Measurements from ENCODE around the gene LUZP2.

LUZP2 gene

GRCh38 chr11:24653901-24654300, 157.0 kb downstream of the LUZP2 start:
- TF ChIP-seq JUND (IDR thresholded peaks at IDR 0.05; ENCODE audit: low read depth): no peak
- DNase-seq (ENCODE audit: low read depth in 1 of 2, low spot score in 1 of 2): no peak
- in situ Hi-C loops (cut with HindIII; ENCODE audit: low pct_unique_long_range_greater_than_20kb, low sequenced_read_pairs): no loop called here

DNA sequence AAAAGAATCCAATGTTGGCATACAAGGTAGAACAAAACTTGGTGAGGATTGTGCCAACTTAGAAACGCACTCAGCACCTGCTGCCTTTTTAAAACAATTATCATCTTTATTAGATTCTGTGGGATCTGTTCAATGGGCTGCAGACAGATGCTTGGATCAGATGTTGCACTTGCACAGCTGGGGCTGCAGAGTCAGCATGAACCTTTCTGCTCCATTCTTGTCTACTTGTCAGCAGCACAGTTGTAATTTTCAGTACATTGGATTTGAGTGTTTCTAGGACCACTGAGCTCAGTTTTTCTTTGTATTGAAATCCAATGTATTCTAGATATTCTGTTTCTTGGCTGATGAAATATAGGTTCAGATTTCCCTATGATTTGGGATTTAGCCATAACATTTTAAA, 164.5 kb downstream of the LUZP2 start:
- DNase-seq (ENCODE audit: low read depth in 1 of 2, low spot score in 1 of 2): no peak
- in situ Hi-C loops (cut with HindIII; ENCODE audit: low pct_unique_long_range_greater_than_20kb, low sequenced_read_pairs): no loop called here

GRCh38 chr11:24664399-24664798, 167.5 kb downstream of the LUZP2 start:
- in situ Hi-C loops (cut with HindIII; ENCODE audit: low pct_unique_long_range_greater_than_20kb, low sequenced_read_pairs): no loop called here
- no peak for TF ChIP-seq JUND (IDR thresholded peaks at IDR 0.05; ENCODE audit: low read depth)
- no peak for DNase-seq (ENCODE audit: low read depth in 1 of 2, low spot score in 1 of 2)

More for the DNA sequence above, 164.5 kb downstream of the LUZP2 start:
- TF ChIP-seq JUND (IDR thresholded peaks at IDR 0.05; ENCODE audit: low read depth): no peak

GRCh38 chr11:24667353-24667968, 170.6 kb downstream of the LUZP2 start:
- TF ChIP-seq JUND (IDR thresholded peaks at IDR 0.05; ENCODE audit: low read depth): no peak
- in situ Hi-C loops (cut with HindIII; ENCODE audit: low pct_unique_long_range_greater_than_20kb, low sequenced_read_pairs): no loop called here

GRCh38 chr11:24678703-24679348, 182.0 kb downstream of the LUZP2 start:
- TF ChIP-seq JUND (IDR thresholded peaks at IDR 0.05; ENCODE audit: low read depth): no peak
- in situ Hi-C loops (cut with HindIII; ENCODE audit: low pct_unique_long_range_greater_than_20kb, low sequenced_read_pairs): no loop called here
- no peak for DNase-seq (ENCODE audit: low read depth in 1 of 2, low spot score in 1 of 2)

More at GRCh38 chr11:24667353-24667968, 170.6 kb downstream of the LUZP2 start:
- no peak for DNase-seq (ENCODE audit: low read depth in 1 of 2, low spot score in 1 of 2)

GRCh38 chr11:24679821-24680351, 183.0 kb downstream of the LUZP2 start:
- no peak for TF ChIP-seq JUND (IDR thresholded peaks at IDR 0.05; ENCODE audit: low read depth)
- no peak for DNase-seq (ENCODE audit: low read depth in 1 of 2, low spot score in 1 of 2)
- in situ Hi-C loops (cut with HindIII; ENCODE audit: low pct_unique_long_range_greater_than_20kb, low sequenced_read_pairs): no loop called here

DNA sequence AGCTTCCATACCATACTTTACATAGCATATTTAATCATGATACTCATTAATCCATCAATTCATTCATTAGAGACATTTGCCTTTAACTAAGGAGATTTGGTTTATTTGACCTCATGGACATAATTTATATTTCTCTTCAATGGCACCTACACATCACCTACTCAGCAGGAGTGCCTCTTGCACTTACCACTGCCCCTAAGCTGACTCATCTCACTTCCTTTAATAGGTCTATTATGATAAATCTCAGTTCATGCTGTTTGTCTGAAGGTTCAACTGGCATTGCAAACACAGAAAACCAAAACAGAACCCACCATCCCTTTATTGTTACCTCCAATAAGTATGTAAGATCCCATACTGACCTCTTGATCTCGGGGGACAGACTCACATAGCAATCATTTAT, 186.7 kb downstream of the LUZP2 start:
- no peak for TF ChIP-seq JUND (IDR thresholded peaks at IDR 0.05; ENCODE audit: low read depth)
- in situ Hi-C loops (cut with HindIII; ENCODE audit: low pct_unique_long_range_greater_than_20kb, low sequenced_read_pairs): no loop called here
- no peak for DNase-seq (ENCODE audit: low read depth in 1 of 2, low spot score in 1 of 2)

DNA sequence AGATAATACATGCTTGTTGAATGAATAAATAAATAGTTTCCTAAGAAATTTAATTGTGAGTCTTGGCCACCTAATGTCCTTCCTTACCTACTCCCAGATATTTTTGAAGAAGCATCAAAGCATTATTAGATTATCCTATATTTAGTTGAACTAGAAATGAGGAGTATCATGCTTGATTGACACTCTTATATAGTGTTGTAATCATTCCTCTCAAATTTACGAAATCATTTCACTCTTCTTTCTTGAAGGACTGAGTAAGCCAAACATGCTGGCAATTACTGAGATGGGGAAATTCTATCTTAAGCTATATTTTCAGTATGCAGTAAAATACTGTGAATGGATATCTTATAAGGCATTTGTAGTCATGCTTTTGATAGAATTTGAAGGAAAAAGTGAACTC, 189.0 kb downstream of the LUZP2 start:
- no peak for TF ChIP-seq JUND (IDR thresholded peaks at IDR 0.05; ENCODE audit: low read depth)

DNA sequence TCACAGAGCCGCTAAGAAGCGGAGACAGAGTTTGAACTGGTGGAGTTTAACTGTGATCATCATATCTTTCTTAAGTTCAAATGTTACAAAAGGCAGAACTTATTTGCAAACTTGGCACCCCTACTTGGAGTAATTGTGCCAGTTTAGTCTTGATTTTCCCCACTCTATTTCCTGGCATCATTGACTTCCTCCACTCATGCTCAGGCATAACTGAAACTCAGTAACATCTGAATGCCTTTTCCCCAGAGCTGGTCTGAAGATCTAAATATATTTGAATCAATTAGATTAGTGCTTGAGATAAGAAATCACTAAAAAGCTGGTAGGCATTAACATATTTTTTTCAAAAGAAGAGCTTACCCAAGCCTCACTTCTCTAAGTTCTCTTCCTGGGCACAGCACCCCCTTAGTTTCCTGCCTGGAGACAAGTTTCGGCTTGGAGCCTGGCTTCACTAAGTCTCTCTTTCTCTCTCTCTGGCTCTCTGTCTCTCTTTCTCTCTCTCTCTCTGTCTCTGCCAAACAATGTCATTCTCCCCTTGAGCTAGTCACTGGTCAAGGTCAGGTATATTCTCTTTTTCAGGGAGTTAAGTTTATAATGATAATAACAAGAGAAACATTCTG, 190.8 kb downstream of the LUZP2 start:
- in situ Hi-C loops (cut with HindIII; ENCODE audit: low pct_unique_long_range_greater_than_20kb, low sequenced_read_pairs): no loop called here
- TF ChIP-seq JUND (IDR thresholded peaks at IDR 0.05; ENCODE audit: low read depth): no peak
- DNase-seq (ENCODE audit: low read depth in 1 of 2, low spot score in 1 of 2): no peak

More for the DNA sequence above, 189.0 kb downstream of the LUZP2 start:
- in situ Hi-C loops (cut with HindIII; ENCODE audit: low pct_unique_long_range_greater_than_20kb, low sequenced_read_pairs): no loop called here
- DNase-seq (ENCODE audit: low read depth in 1 of 2, low spot score in 1 of 2): no peak

DNA sequence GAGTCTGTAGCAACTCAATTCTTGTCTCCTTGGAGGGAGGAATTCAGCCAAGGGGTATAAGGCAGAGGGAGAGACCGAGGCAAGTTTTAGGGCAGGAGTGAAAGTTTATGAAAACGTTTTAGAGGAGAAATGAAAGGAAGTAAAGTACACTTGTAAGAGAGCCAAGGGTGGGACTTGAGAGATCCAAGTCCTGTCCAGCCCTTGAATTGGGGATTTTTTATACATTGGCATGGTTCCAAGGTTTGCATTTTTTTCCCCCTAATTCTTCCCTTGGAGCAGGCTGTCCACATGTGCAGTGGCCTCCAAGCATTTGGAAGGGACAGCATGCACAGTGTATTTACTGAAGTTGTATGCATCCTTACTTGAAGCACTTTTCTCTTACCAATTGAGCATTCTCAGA, 192.1 kb downstream of the LUZP2 start:
- in situ Hi-C loops (cut with HindIII; ENCODE audit: low pct_unique_long_range_greater_than_20kb, low sequenced_read_pairs): no loop called here
- DNase-seq (ENCODE audit: low read depth in 1 of 2, low spot score in 1 of 2): no peak
- TF ChIP-seq JUND (IDR thresholded peaks at IDR 0.05; ENCODE audit: low read depth): no peak

GRCh38 chr11:24697522-24698111, 200.8 kb downstream of the LUZP2 start:
- no peak for TF ChIP-seq JUND (IDR thresholded peaks at IDR 0.05; ENCODE audit: low read depth)
- DNase-seq (ENCODE audit: low read depth in 1 of 2, low spot score in 1 of 2): no peak
- in situ Hi-C loops (cut with HindIII; ENCODE audit: low pct_unique_long_range_greater_than_20kb, low sequenced_read_pairs): no loop called here

DNA sequence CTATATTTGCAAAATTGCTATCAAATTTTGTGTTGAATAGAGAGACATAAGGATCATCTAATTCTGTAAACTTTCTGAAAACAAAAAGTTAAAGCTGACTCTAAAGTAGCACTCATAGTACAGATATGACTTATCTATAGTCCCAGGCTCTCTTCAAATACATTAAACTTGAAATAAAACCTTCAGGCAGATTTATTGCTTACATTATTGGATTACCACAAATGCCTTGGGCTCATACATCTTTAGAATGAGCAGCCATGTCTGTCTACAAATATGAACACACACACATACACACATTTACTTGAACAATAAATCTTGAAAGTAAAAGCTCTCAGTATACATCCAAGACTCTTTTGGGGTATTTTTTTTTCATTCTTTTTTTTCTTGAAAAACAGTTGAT, 207.9 kb downstream of the LUZP2 start:
- TF ChIP-seq JUND (IDR thresholded peaks at IDR 0.05; ENCODE audit: low read depth): no peak
- no peak for DNase-seq (ENCODE audit: low read depth in 1 of 2, low spot score in 1 of 2)
- in situ Hi-C loops (cut with HindIII; ENCODE audit: low pct_unique_long_range_greater_than_20kb, low sequenced_read_pairs): no loop called here

DNA sequence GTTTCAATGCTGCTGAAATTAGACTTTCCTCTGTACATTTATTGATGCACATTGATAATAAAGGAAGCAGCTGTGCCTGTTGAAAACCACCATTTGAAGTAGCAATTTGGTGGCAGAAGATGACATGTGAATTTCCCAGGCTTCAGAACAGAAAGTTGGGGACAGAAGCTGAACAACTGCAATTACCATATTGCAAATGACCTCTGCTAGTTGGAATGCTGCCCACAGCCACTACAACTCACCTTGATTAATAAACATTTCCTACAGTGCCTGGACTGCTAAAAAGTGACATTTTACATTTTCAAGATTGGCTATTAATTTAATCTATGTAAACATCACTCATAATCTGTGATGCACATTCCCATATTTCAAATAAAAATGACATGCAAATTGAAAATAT, 208.6 kb downstream of the LUZP2 start:
- in situ Hi-C loops (cut with HindIII; ENCODE audit: low pct_unique_long_range_greater_than_20kb, low sequenced_read_pairs): no loop called here
- DNase-seq (ENCODE audit: low read depth in 1 of 2, low spot score in 1 of 2): no peak
- no peak for TF ChIP-seq JUND (IDR thresholded peaks at IDR 0.05; ENCODE audit: low read depth)

All from T47D (cell line).